Panc1 (cell line): ENCODE data around the gene IFNL4.

ENCODE experiments used
- CTCF ChIP-seq: fragments of 450-650 bp; IDR thresholded peaks from 2 replicates; pipeline ENCODE4 v1.5.1; 2017; ENCODE audit warnings: mild to moderate bottlenecking
- POLR2AphosphoS5 ChIP-seq: IDR thresholded peaks from 2 replicates; pipeline ENCODE4 v1.6.1; 2012; ENCODE audit warnings: mild to moderate bottlenecking, low read depth, low read length, moderate library complexity
- REST ChIP-seq, 2 experiments: IDR thresholded peaks; 2 replicates each; pipeline ENCODE4 v1.6.1; 2011 to 2012; ENCODE audit warnings: low read depth in 2 of 2, control low read depth in 1 of 2, low read length in 1 of 2, mild to moderate bottlenecking in 1 of 2, moderate library complexity in 1 of 2; ENCODE audit not compliant: insufficient read depth in 1 of 2
- TCF7L2 ChIP-seq: IDR thresholded peaks from 2 replicates; pipeline ENCODE4 v1.6.1; 2011; ENCODE audit warnings: mild to moderate bottlenecking, low read depth, low read length, inconsistent platforms

- TF ChIP-seq CTCF = no peak
- TF ChIP-seq POLR2AphosphoS5 = no peak
- no peak for TF ChIP-seq TCF7L2
- TF ChIP-seq REST (IDR thresholded peaks at IDR 0.05; ENCODE audit: insufficient read depth in 1 of 2, low read depth in 2 of 2, low read length in 1 of 2) = no peak
Measured at GRCh38 chr19:39282021-39282420, 33.4 kb upstream of the IFNL4 start.
